BE2C (cell line): ENCODE measurements around the gene HIC2.
"Not testable (repeated sequence)": the region's sequence is repeated elsewhere in the genome, so short reads cannot be mapped to it uniquely, and the experiment has no call there.

Source experiments
- DNase-seq: peaks from one replicate; pipeline ENCODE4 v3.0.0-alpha.2; 2020
- H3K27me3 ChIP-seq: fragments of 250-450 bp; sonication (Bioruptor Pico); 2 replicates; pipeline ENCODE4 v1.5.1; 2020; ENCODE audit warnings: mild to moderate bottlenecking
- H3K36me3 ChIP-seq: fragments of 250-450 bp; sonication (Bioruptor Pico); 2 replicates; pipeline ENCODE4 v1.5.1; 2020; ENCODE audit warnings: mild to moderate bottlenecking
- H3K4me1 ChIP-seq: fragments of 250-450 bp; sonication (Bioruptor Pico); 2 replicates; pipeline ENCODE4 v1.5.1; 2020
- H3K4me3 ChIP-seq: 2 replicates; pipeline ENCODE4 v1.5.1; 2011; ENCODE audit warnings: low read depth, low read length
- H3K9me3 ChIP-seq: fragments of 250-450 bp; sonication (Bioruptor Pico); 2 replicates; pipeline ENCODE4 v1.5.1; 2020

The HIC2 gene

GRCh38 chr22:21469097-21469994 is 52.2 kb downstream of the HIC2 start:
- not testable (repeated sequence) for H3K27me3 ChIP-seq, H3K4me3 ChIP-seq, H3K36me3 ChIP-seq, H3K4me1 ChIP-seq, DNase-seq, H3K9me3 ChIP-seq

GRCh38 chr22:21472984-21473383 is 55.8 kb downstream of the HIC2 start:
- DNase-seq, H3K27me3 ChIP-seq, H3K36me3 ChIP-seq, H3K9me3 ChIP-seq, H3K4me3 ChIP-seq, H3K4me1 ChIP-seq: not testable (repeated sequence)

- not testable (repeated sequence) for H3K4me3 ChIP-seq, DNase-seq, H3K36me3 ChIP-seq, H3K9me3 ChIP-seq, H3K27me3 ChIP-seq, H3K4me1 ChIP-seq
These were observed 56.5 kb downstream of the HIC2 start for GRCh38 chr22:21473664-21474063.

- H3K4me1 ChIP-seq, H3K4me3 ChIP-seq, H3K9me3 ChIP-seq, DNase-seq, H3K36me3 ChIP-seq, H3K27me3 ChIP-seq: not testable (repeated sequence)
These were observed 66.9 kb downstream of the HIC2 start for GRCh38 chr22:21484039-21484438.

GRCh38 chr22:21487723-21488122 is 70.6 kb downstream of the HIC2 start:
- H3K9me3 ChIP-seq, H3K36me3 ChIP-seq, DNase-seq, H3K27me3 ChIP-seq, H3K4me3 ChIP-seq, H3K4me1 ChIP-seq: not testable (repeated sequence)

- DNase-seq, H3K36me3 ChIP-seq, H3K27me3 ChIP-seq, H3K9me3 ChIP-seq, H3K4me3 ChIP-seq, H3K4me1 ChIP-seq: not testable (repeated sequence)
These were observed 72.0 kb downstream of the HIC2 start for GRCh38 chr22:21489149-21489680.

GRCh38 chr22:21490556-21490955 is 73.4 kb downstream of the HIC2 start:
- not testable (repeated sequence) for H3K4me1 ChIP-seq, H3K27me3 ChIP-seq, H3K4me3 ChIP-seq, DNase-seq, H3K36me3 ChIP-seq, H3K9me3 ChIP-seq

- not testable (repeated sequence) for H3K4me3 ChIP-seq, H3K36me3 ChIP-seq, H3K9me3 ChIP-seq, H3K4me1 ChIP-seq, DNase-seq, H3K27me3 ChIP-seq
These were observed 75.1 kb downstream of the HIC2 start for GRCh38 chr22:21492271-21492670.

GRCh38 chr22:21493789-21494782 is 76.9 kb downstream of the HIC2 start:
- H3K4me1 ChIP-seq, H3K27me3 ChIP-seq, H3K4me3 ChIP-seq, DNase-seq, H3K36me3 ChIP-seq, H3K9me3 ChIP-seq: not testable (repeated sequence)

GRCh38 chr22:21497984-21498383 is 80.8 kb downstream of the HIC2 start:
- not testable (repeated sequence) for H3K36me3 ChIP-seq, H3K27me3 ChIP-seq, H3K4me3 ChIP-seq, H3K9me3 ChIP-seq, H3K4me1 ChIP-seq, DNase-seq

GRCh38 chr22:21498489-21498888 is 81.3 kb downstream of the HIC2 start:
- not testable (repeated sequence) for H3K9me3 ChIP-seq, H3K27me3 ChIP-seq, H3K4me3 ChIP-seq, H3K36me3 ChIP-seq, H3K4me1 ChIP-seq, DNase-seq

- H3K4me1 ChIP-seq, DNase-seq: not testable (repeated sequence)
These were observed 82.7 kb downstream of the HIC2 start for GRCh38 chr22:21499623-21500506.

More at GRCh38 chr22:21499623-21500506, 82.7 kb downstream of the HIC2 start:
- H3K27me3 ChIP-seq, H3K36me3 ChIP-seq, H3K4me3 ChIP-seq, H3K9me3 ChIP-seq: not testable (repeated sequence)
